GM12878 (cell line): Measurements from ENCODE around the gene TMEM135. TPM values are rescaled to one million over a fixed set of nuclear protein-coding genes. Genes with fewer than 3 reads are reported as not detected.

Experiments used
- ATAC-seq: fragments of 200-7000 bp; cut with Tn5 transposase; 3 replicates; pipeline ENCODE4 v1.9.1; 2020; ENCODE audit warnings: mild to moderate bottlenecking, moderate library complexity
- BruUV-seq: library from RNA; stranded (reverse); fragments of 400-500 nt; replicated peaks from 2 replicates; lab custom pipeline; 2021; lab: Mats Ljungman, UMichigan
- CTCF ChIA-PET: fragments of 300-600 bp; sonication (Branson Sonifier 250); formaldehyde crosslinking; extraction: SDS; loops from one replicate; lab custom pipeline; 2021; ENCODE audit warnings: inconsistent platforms; lab: Yijun Ruan, JAX
- POLR2A ChIA-PET: fragments of 350-600 bp; formaldehyde crosslinking; extraction: SDS; loops from one replicate; lab custom pipeline; 2021; ENCODE audit warnings: inconsistent platforms; lab: Charles Lee
- RAD21 ChIA-PET: fragments of 300-600 bp; sonication (Branson Sonifier 250); formaldehyde crosslinking; loops from one replicate; lab custom pipeline; 2023; ENCODE audit warnings: antibody characterized with exemption; ENCODE audit not compliant: unreplicated experiment; lab: Charles Lee
- SMC1A ChIA-PET: fragments of 300-600 bp; sonication (Branson Sonifier 250); formaldehyde crosslinking; loops from one replicate; lab custom pipeline; 2023; ENCODE audit not compliant: unreplicated experiment, uncharacterized antibody; lab: Charles Lee
- DNase-seq: peaks from one replicate; pipeline ENCODE4 v3.0.0-alpha.2; 2011; ENCODE audit warnings: low read depth, low spot score
- FAIRE-seq: peaks from 3 replicates; lab custom pipeline; 2011; peaks lifted over from hg19 to GRCh38; lab: Jason Lieb, UNC
- H2AFZ ChIP-seq: 2 replicates; pipeline ENCODE4 v1.6.0; 2011; ENCODE audit warnings: low read depth, low read length, control low read depth; ENCODE audit not compliant: control insufficient read depth
- H3K27ac ChIP-seq: 2 replicates; pipeline ENCODE4 v1.5.1; 2011; ENCODE audit warnings: control low read depth; ENCODE audit not compliant: control insufficient read depth, insufficient read depth
- H3K27me3 ChIP-seq, 2 experiments: replicated peaks in 1 of 2; 2 replicates each; pipeline versions ENCODE4 v1.6.0 to v1.6.1; 2011; ENCODE audit warnings: low read length in 1 of 2; ENCODE audit not compliant: control insufficient read depth in 2 of 2, insufficient read depth in 2 of 2
- H3K36me3 ChIP-seq, 2 experiments: 2 replicates each; pipeline ENCODE4 v1.5.1; 2011; ENCODE audit warnings: low read length in 1 of 2; ENCODE audit not compliant: control insufficient read depth in 2 of 2, insufficient read depth in 2 of 2
- H3K4me1 ChIP-seq: 2 replicates; pipeline ENCODE4 v1.6.1; 2011; ENCODE audit warnings: mild to moderate bottlenecking, low read length, moderate library complexity, mixed read lengths; ENCODE audit not compliant: control insufficient read depth, insufficient read depth
- H3K4me2 ChIP-seq: 2 replicates; pipeline ENCODE4 v1.6.0; 2011; ENCODE audit warnings: control low read depth; ENCODE audit not compliant: control insufficient read depth, insufficient read depth
- H3K4me3 ChIP-seq: fragments of 200-600 bp; sonication (generic); 2 replicates; pipeline ENCODE4 v1.5.1; 2016
- H3K79me2 ChIP-seq: 2 replicates; pipeline ENCODE4 v1.6.0; 2011; ENCODE audit warnings: low read length; ENCODE audit not compliant: control insufficient read depth, insufficient read depth
- H3K9ac ChIP-seq: 2 replicates; pipeline ENCODE4 v1.8.0; 2011; ENCODE audit warnings: low read length, control low read depth, mixed read lengths; ENCODE audit not compliant: control insufficient read depth, insufficient read depth
- H3K9me3 ChIP-seq: replicated peaks from 3 replicates; pipeline ENCODE4 v1.5.1; 2011; ENCODE audit warnings: mild to moderate bottlenecking, low read length; ENCODE audit not compliant: control insufficient read depth, insufficient read depth
- H4K20me1 ChIP-seq: 2 replicates; pipeline ENCODE4 v1.6.0; 2011; ENCODE audit not compliant: control insufficient read depth, insufficient read depth
- MEF2B ChIP-seq: fragments of 450-650 bp; IDR thresholded peaks from 2 replicates; pipeline ENCODE4 v1.6.1; 2018; ENCODE audit warnings: mild to moderate bottlenecking, moderate library complexity; ENCODE audit not compliant: partially characterized antibody, poor library complexity, severe bottlenecking
- MLLT1 ChIP-seq: fragments of 450-650 bp; IDR thresholded peaks from 2 replicates; pipeline ENCODE4 v1.6.1; 2016; ENCODE audit warnings: mild to moderate bottlenecking
- RELA ChIP-seq: fragments of 450-650 bp; IDR thresholded peaks from 2 replicates; pipeline ENCODE4 v1.8.0; 2014; ENCODE audit warnings: borderline replicate concordance; ENCODE audit not compliant: partially characterized antibody
- ZBTB33 ChIP-seq: fragments of 450-650 bp; IDR thresholded peaks from 2 replicates; pipeline ENCODE4 v1.6.1; 2017; ENCODE audit warnings: mild to moderate bottlenecking
- ZBTB4 ChIP-seq: fragments of 450-650 bp; formaldehyde crosslinking; IDR thresholded peaks from 2 replicates; pipeline ENCODE4 v1.4.0; 2022; ENCODE audit warnings: mild to moderate bottlenecking, moderate library complexity
- ZNF384 ChIP-seq: IDR thresholded peaks from 2 replicates; pipeline ENCODE4 v1.6.1; 2012; ENCODE audit warnings: low read depth, mild to moderate bottlenecking, low read length, improper control_type of control experiment, borderline replicate concordance
- WGBS: methylation state at CpG from one replicate; pipeline ENCODE4 v1.1.6; 2016; ENCODE audit warnings: low lambda C conversion rate; ENCODE audit not compliant: insufficient replicate concordance, insufficient coverage; ENCODE audit errors: missing lambda C conversion rate; 5-methylcytosine and 5-hydroxymethylcytosine counted together
- in situ Hi-C: fragments of 300-500 bp; cut with MboI; formaldehyde crosslinking; loops from 9 replicates; pipeline ENCODE4 v1.14.3; 2018; ENCODE audit warnings: mixed read lengths
- intact Hi-C: fragments of 100-400 bp; cut with micrococcal nuclease; formaldehyde crosslinking; loops from one replicate; pipeline ENCODE4 v1.14.2; 2022; ENCODE audit not compliant: unreplicated experiment
- polyA plus RNA-seq, 11 experiments: library from polyadenylated mRNA; depleted of rRNA in 4 of 11; unstranded in 6 of 11; stranded (reverse) in 5 of 11; fragments of >200 nt; fragmentation: Nextera tagmentation in 4 of 11; fragmentation: Illumina TruSeq in 1 of 11; extraction: Ambion mirVana in 4 of 11; extraction: Trizol in 1 of 11; gene quantifications; 1 replicate in 1 of 11; 2 replicates in 10 of 11; pipeline versions ENCODE4 v1.2.1 to v1.2.3, GENCODE V29; 2011 to 2016; ENCODE audit warnings: inconsistent platforms in 2 of 11, missing spikeins in 2 of 11, low read depth in 1 of 11
- total RNA-seq, 4 experiments: library from RNA; depleted of rRNA in 3 of 4; stranded (reverse); fragments of >200 nt in 3 of 4; fragmentation: Illumina TruSeq in 1 of 4; extraction: Trizol in 1 of 4; gene quantifications; 2 replicates each; pipeline versions ENCODE4 v1.2.1 to v1.2.3, GENCODE V29; 2013 to 2021

Gene TMEM135
- total and polyA plus RNA-seq, 10 of the 15 experiments (the other 5 are each of a cell fraction or from before 2014, with no cell fraction given): 7.2 to 117 (median 12.9) TPM

GRCh38 chr11:87307101-87307500 is 269.4 kb downstream of the TMEM135 start (continued):
- TF ChIP-seq ZBTB33 (no peak), RELA (no peak), ZNF384 (no peak)

GRCh38 chr11:87315229-87315628 is 277.5 kb downstream of the TMEM135 start:
- Histone ChIP-seq H3K27ac (no peak overlapping the region), H3K4me3 (no peak overlapping the region), H3K4me1 (no peaks in the 10 kb centered on the region), H3K9ac (no peak overlapping the region)
- WGBS: 98% methylated on average over 2 of the region's 2 CpGs
- intact Hi-C loops: no loop called here
- BruUV-seq: no TSS peak
- TF ChIP-seq MLLT1: no peak
- no peak for TF ChIP-seq MEF2B
- no peak for TF ChIP-seq ZBTB4 (CRISPR knock-in tag)
- TF ChIP-seq, all 136 proteins: peak for 0
- H4K20me1 ChIP-seq: no peaks in the 10 kb centered on the region
- H2AFZ ChIP-seq: no peak overlapping the region
- FAIRE-seq (no peak), DNase-seq (no peak), ATAC-seq (no peak)
- H3K36me3 ChIP-seq: no peaks in the 10 kb centered on the region
- in situ Hi-C loops: no loop called here
- H3K79me2 ChIP-seq: no peaks in the 10 kb centered on the region
- no peaks in the 10 kb centered on the region for H3K9me3 ChIP-seq
- RAD21 ChIA-PET: no interaction called here
- POLR2A ChIA-PET: no interaction called here
- H3K4me2 ChIP-seq: no peak overlapping the region
- CTCF ChIA-PET: interaction anchor here (1.4 kb wide), 1 partner anchor 9 kb away, joined by 5 read pairs; no protein-coding TSS in a partner anchor
- SMC1A ChIA-PET: interaction anchor here (0.8 to 2.1 kb wide), 4 partner anchors 9 to 19 kb away, joined by 3 to 7 read pairs (median 4); no protein-coding TSS in a partner anchor
- H3K27me3 ChIP-seq: no peaks in the 10 kb centered on the region
